ENCODE measurements around the gene ELAC2. TPM values are rescaled to one million over a fixed set of nuclear protein-coding genes. Genes with fewer than 3 reads are reported as not detected.

Gene ELAC2
- total and polyA plus RNA-seq, 2 donors (not counting 1 experiment from before 2014, with no cell fraction given): 36.9 to 47.2 TPM

DNA sequence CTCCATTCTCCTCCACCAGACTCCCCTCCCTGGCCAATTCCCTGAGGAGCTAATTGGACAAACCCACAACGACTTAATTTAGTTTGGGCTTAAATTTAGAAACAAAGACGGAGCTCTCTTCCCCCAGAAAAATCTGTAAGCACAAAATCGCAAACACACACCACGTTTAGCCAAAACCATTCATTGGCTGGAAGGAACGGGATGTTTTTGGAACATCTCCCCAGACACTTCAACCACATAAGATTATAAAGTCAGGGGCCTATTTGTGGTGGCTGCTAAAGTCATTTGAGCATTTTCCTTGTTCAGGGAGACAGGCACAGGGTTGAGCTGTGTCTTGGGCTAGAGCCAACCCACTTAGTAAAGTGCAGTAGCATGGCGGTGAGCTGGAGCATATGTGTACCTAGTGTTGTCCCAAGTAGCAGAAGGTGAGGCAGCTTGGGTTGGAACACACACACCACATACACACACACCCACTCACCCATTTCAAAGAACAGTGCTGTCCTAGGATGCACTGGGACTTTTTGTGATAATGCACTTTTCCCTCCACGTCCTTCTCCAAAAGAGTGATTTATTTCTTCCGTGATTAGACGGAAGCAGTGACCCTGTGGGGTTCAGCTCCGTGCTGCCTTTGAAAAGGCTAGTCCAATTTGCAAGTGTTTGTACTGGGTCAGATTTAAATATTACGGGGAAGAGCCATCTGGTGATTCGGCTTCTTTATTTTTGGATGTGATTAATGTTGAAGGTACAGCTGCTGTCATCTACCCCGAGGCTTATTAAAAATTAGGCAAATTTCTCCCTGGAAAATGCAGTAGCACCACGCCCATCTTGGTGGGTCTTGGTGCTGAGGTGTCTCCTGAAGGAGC is 32.2 kb downstream of the ELAC2 start:
- Histone ChIP-seq H3K9ac (ENCODE audit: insufficient read depth, low read length) (no peak overlapping the region), H3K4me1 (ENCODE audit: control insufficient read depth, extremely low read depth, insufficient read depth, low read length) (peaks cover 8% of the 10 kb centered on the region), H3K9me3 (ENCODE audit: control insufficient read depth, insufficient read depth, low read depth, low read length) (no peaks in the 10 kb centered on the region), H4K20me1 (ENCODE audit: control insufficient read depth, extremely low read depth, insufficient read depth, low read length) (no peaks in the 10 kb centered on the region), H3K4me3 (replicated peaks in 1 of 4; ENCODE audit: control extremely low read depth in 1 of 4, insufficient read depth in 1 of 4, low read depth in 3 of 4, low read length in 4 of 4) (no peak overlapping the region), H3K79me2 (ENCODE audit: control insufficient read depth, insufficient read depth, low read length) (no peaks in the 10 kb centered on the region), H3K4me2 (ENCODE audit: extremely low read depth, insufficient read depth, low read length) (no peak overlapping the region), H3K36me3 (ENCODE audit: control insufficient read depth, insufficient read depth, low read length) (peaks cover 2% of the 10 kb centered on the region), H2AFZ (ENCODE audit: low read length) (no peak overlapping the region), H3K27me3 (ENCODE audit: control insufficient read depth, insufficient read depth, low read length) (no peaks in the 10 kb centered on the region), H3K27ac (ENCODE audit: insufficient read depth, low read length) (no peak overlapping the region)
- TF ChIP-seq EZH2 (IDR thresholded peaks at IDR 0.05; ENCODE audit: low read length, missing control alignments): no peak
- TF ChIP-seq, protein P1, sequence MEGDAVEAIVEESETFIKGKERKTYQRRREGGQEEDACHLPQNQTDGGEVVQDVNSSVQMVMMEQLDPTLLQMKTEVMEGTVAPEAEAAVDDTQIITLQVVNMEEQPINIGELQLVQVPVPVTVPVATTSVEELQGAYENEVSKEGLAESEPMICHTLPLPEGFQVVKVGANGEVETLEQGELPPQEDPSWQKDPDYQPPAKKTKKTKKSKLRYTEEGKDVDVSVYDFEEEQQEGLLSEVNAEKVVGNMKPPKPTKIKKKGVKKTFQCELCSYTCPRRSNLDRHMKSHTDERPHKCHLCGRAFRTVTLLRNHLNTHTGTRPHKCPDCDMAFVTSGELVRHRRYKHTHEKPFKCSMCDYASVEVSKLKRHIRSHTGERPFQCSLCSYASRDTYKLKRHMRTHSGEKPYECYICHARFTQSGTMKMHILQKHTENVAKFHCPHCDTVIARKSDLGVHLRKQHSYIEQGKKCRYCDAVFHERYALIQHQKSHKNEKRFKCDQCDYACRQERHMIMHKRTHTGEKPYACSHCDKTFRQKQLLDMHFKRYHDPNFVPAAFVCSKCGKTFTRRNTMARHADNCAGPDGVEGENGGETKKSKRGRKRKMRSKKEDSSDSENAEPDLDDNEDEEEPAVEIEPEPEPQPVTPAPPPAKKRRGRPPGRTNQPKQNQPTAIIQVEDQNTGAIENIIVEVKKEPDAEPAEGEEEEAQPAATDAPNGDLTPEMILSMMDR (conservative IDR thresholded peaks at IDR 0.05 in 1 of 2, IDR thresholded peaks at IDR 0.05 in 1 of 2; ENCODE audit: low read depth in 1 of 2, low read length in 2 of 2): no peak
- DNase-seq (ENCODE audit: low read depth in 2 of 2): peak; percentile 51 to 78

DNA sequence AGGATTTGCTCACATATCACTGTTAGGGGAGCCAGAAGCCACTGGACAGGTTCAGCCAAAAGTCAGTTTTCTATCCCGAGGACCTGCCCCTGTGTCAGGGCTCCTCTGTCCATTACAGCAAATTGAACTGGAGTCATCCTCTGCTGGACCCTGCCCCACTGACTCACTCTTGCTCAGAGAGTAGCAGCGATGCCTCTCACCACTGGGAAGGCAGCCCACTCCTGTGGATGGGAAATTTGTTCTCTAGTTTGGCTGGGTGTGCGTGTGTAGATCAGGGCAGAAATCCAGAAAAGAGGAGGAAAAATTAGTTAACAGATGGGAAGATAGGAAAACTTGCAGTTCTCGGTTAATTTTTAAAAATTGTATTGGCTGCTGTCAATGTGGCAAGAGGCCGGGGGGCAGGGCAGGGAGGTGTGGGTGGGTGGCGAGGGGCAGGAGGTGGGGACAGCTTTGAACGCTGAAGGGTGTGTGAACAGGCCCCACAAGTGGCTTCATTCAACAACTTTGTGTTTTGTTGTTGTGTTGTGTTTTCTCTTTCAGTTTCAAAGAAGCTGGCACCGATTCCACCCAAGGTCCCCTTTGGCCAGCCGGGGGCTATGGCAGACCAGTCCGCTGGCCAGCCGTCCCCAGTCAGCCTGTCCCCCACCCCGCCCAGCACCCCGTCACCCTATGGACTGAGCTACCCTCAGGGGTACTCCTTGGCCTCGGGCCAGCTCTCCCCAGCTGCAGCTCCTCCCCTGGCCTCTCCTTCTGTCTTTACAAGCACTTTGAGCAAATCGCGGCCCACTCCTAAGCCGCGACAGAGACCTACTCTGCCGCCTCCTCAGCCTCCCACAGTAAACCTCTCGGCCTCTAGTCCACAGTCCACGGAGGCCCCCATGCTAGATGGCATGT is 33.6 kb downstream of the ELAC2 start:
- H3K36me3 ChIP-seq (ENCODE audit: control insufficient read depth, insufficient read depth, low read length): no peaks in the 10 kb centered on the region
- peak overlapping the region in 3 of 4 experiments; percentile 3 to 29 (median 19) for H3K4me3 ChIP-seq (replicated peaks in 1 of 4; ENCODE audit: control extremely low read depth in 1 of 4, insufficient read depth in 1 of 4, low read depth in 3 of 4, low read length in 4 of 4)
- peak overlapping the region; percentile 75 for H3K27ac ChIP-seq (ENCODE audit: insufficient read depth, low read length)
- DNase-seq (ENCODE audit: low read depth in 2 of 2): peak; percentile 97
- no peaks in the 10 kb centered on the region for H4K20me1 ChIP-seq (ENCODE audit: control insufficient read depth, extremely low read depth, insufficient read depth, low read length)
- no peaks in the 10 kb centered on the region for H3K27me3 ChIP-seq (ENCODE audit: control insufficient read depth, insufficient read depth, low read length)
- H3K9me3 ChIP-seq (ENCODE audit: control insufficient read depth, insufficient read depth, low read depth, low read length): no peaks in the 10 kb centered on the region
- H3K79me2 ChIP-seq (ENCODE audit: control insufficient read depth, insufficient read depth, low read length): no peaks in the 10 kb centered on the region
- peak overlapping the region; percentile 45 for H2AFZ ChIP-seq (ENCODE audit: low read length)
- TF ChIP-seq EZH2 (IDR thresholded peaks at IDR 0.05; ENCODE audit: low read length, missing control alignments): no peak
- TF ChIP-seq, protein P1 (conservative IDR thresholded peaks at IDR 0.05 in 1 of 2, IDR thresholded peaks at IDR 0.05 in 1 of 2; ENCODE audit: low read depth in 1 of 2, low read length in 2 of 2): no peak
- no peak overlapping the region for H3K9ac ChIP-seq (ENCODE audit: insufficient read depth, low read length)
- H3K4me2 ChIP-seq (ENCODE audit: extremely low read depth, insufficient read depth, low read length): peak overlapping the region; percentile 75
- H3K4me1 ChIP-seq (ENCODE audit: control insufficient read depth, extremely low read depth, insufficient read depth, low read length): peaks cover 8% of the 10 kb centered on the region

DNA sequence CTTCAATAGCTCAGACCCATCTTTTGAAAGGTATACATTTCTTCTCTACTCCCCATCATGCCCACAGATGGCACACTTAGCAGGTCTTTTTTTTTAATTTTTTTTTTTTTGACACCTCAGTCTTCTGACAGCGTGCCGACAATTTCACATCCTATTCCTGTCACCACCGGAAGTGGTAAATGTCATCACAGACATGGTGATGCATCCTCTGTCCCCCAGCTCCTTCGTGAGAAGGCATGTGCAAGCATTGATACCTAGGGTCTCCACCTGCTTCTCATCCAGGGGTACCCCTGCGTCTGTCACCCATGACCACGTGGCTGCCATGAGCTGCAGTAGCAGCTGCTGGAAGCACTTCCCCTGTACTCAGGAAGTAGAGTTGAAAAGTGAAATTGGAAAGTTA is 35.6 kb downstream of the ELAC2 start:
- no peak overlapping the region for H3K4me2 ChIP-seq (ENCODE audit: extremely low read depth, insufficient read depth, low read length)
- H4K20me1 ChIP-seq (ENCODE audit: control insufficient read depth, extremely low read depth, insufficient read depth, low read length): no peaks in the 10 kb centered on the region
- no peak for DNase-seq (ENCODE audit: low read depth in 2 of 2)
- H3K9ac ChIP-seq (ENCODE audit: insufficient read depth, low read length): no peak overlapping the region
- H2AFZ ChIP-seq (ENCODE audit: low read length): no peak overlapping the region
- no peak overlapping the region for H3K27ac ChIP-seq (ENCODE audit: insufficient read depth, low read length)
- peaks cover 8% of the 10 kb centered on the region for H3K4me1 ChIP-seq (ENCODE audit: control insufficient read depth, extremely low read depth, insufficient read depth, low read length)
- no peaks in the 10 kb centered on the region for H3K36me3 ChIP-seq (ENCODE audit: control insufficient read depth, insufficient read depth, low read length)
- no peaks in the 10 kb centered on the region for H3K9me3 ChIP-seq (ENCODE audit: control insufficient read depth, insufficient read depth, low read depth, low read length)
- TF ChIP-seq, protein P1 (conservative IDR thresholded peaks at IDR 0.05 in 1 of 2, IDR thresholded peaks at IDR 0.05 in 1 of 2; ENCODE audit: low read depth in 1 of 2, low read length in 2 of 2): no peak
- no peak for TF ChIP-seq EZH2 (IDR thresholded peaks at IDR 0.05; ENCODE audit: low read length, missing control alignments)
- H3K27me3 ChIP-seq (ENCODE audit: control insufficient read depth, insufficient read depth, low read length): no peaks in the 10 kb centered on the region
- H3K4me3 ChIP-seq (replicated peaks in 1 of 4; ENCODE audit: control extremely low read depth in 1 of 4, insufficient read depth in 1 of 4, low read depth in 3 of 4, low read length in 4 of 4): no peak overlapping the region
- H3K79me2 ChIP-seq (ENCODE audit: control insufficient read depth, insufficient read depth, low read length): no peaks in the 10 kb centered on the region

Measured in fibroblast of lung (primary cell).